Activated T-helper 17 cell treated with anti-CD3 and anti-CD28 coated beads, Interleukin-2, amount 50 U/mL, for 72 hours (primary cell): Measurements from ENCODE around the gene DLX4. TPM values are rescaled to one million over a fixed set of nuclear protein-coding genes. Genes with fewer than 3 reads are reported as not detected.

ENCODE experiments used
- ATAC-seq: fragments of 150-1000 bp; cut with Tn5 transposase; replicated peaks from 2 replicates; pipeline ENCODE4 v1.10.0; 2021; ENCODE audit warnings: mild to moderate bottlenecking, moderate library complexity
- H3K27ac Mint-ChIP-seq: one replicate; pipeline ENCODE4 v1.8.0; 2022; ENCODE audit warnings: mixed read lengths
- H3K27me3 Mint-ChIP-seq: one replicate; pipeline ENCODE4 v1.8.0; 2022; ENCODE audit warnings: mixed read lengths
- H3K36me3 Mint-ChIP-seq: one replicate; pipeline ENCODE4 v1.8.0; 2022; ENCODE audit warnings: low read depth, mild to moderate bottlenecking, mixed read lengths
- H3K4me1 Mint-ChIP-seq: one replicate; pipeline ENCODE4 v1.8.0; 2022; ENCODE audit warnings: mixed read lengths
- H3K4me3 Mint-ChIP-seq: one replicate; pipeline ENCODE4 v1.8.0; 2022; ENCODE audit warnings: mild to moderate bottlenecking, mixed read lengths
- H3K9me3 Mint-ChIP-seq: one replicate; pipeline ENCODE4 v1.8.0; 2022; ENCODE audit warnings: mixed read lengths
- total RNA-seq, 2 donors: library from RNA; stranded (reverse); gene quantifications; one replicate each; pipeline ENCODE4 v1.2.3, GENCODE V29; 2022

DLX4 gene
- total RNA-seq: under 1 TPM; 0.39 to 0.61 TPM

- Mint-ChIP-seq H3K36me3 (no peaks in the 10 kb centered on the region), H3K27ac (peak within 1 kb of the TSS; percentile 57), H3K27me3 (peaks cover 64% of the 10 kb centered on the region), H3K4me3 (peak within 1 kb of the TSS; percentile 81), H3K4me1 (peaks cover 21% of the 10 kb centered on the region), H3K9me3 (no peaks in the 10 kb centered on the region)
- ATAC-seq: peak; percentile 18
Observed at GRCh38 chr17:49969134-49969759, at the start of gene DLX4. Gene DLX4, plus strand, starts transcription at chr17:49969190. Its CDS starts 279 bp downstream, at chr17:49969469.

GRCh38 chr17:49920030-49920769 lies 48.8 kb upstream of the DLX4 start:
- ATAC-seq: no peak
- Mint-ChIP-seq H3K27ac (no peak overlapping the region), H3K27me3 (peaks cover 22% of the 10 kb centered on the region), H3K4me1 (no peaks in the 10 kb centered on the region), H3K4me3 (no peak overlapping the region), H3K36me3 (no peaks in the 10 kb centered on the region), H3K9me3 (no peaks in the 10 kb centered on the region)

GRCh38 chr17:49922095-49922494 lies 46.9 kb upstream of the DLX4 start:
- no peak overlapping the region for H3K27ac Mint-ChIP-seq
- peaks cover 17% of the 10 kb centered on the region for H3K27me3 Mint-ChIP-seq
- no peaks in the 10 kb centered on the region for H3K4me1 Mint-ChIP-seq
- H3K9me3 Mint-ChIP-seq: no peaks in the 10 kb centered on the region
- H3K4me3 Mint-ChIP-seq: no peak overlapping the region
- no peak for ATAC-seq
- no peaks in the 10 kb centered on the region for H3K36me3 Mint-ChIP-seq

GRCh38 chr17:49924116-49924515 lies 44.9 kb upstream of the DLX4 start:
- no peak for ATAC-seq
- H3K4me3 Mint-ChIP-seq: no peak overlapping the region
- no peaks in the 10 kb centered on the region for H3K36me3 Mint-ChIP-seq
- H3K9me3 Mint-ChIP-seq: no peaks in the 10 kb centered on the region
- H3K27me3 Mint-ChIP-seq: peaks cover 23% of the 10 kb centered on the region
- no peaks in the 10 kb centered on the region for H3K4me1 Mint-ChIP-seq
- H3K27ac Mint-ChIP-seq: no peak overlapping the region

GRCh38 chr17:49924589-49924988 lies 44.4 kb upstream of the DLX4 start:
- peaks cover 23% of the 10 kb centered on the region for H3K27me3 Mint-ChIP-seq

GRCh38 chr17:49925921-49926320 lies 43.1 kb upstream of the DLX4 start:
- no peak for ATAC-seq
- Mint-ChIP-seq H3K27ac (no peak overlapping the region), H3K36me3 (no peaks in the 10 kb centered on the region), H3K4me1 (no peaks in the 10 kb centered on the region), H3K4me3 (no peak overlapping the region), H3K27me3 (peaks cover 26% of the 10 kb centered on the region), H3K9me3 (no peaks in the 10 kb centered on the region)

More at GRCh38 chr17:49924589-49924988, 44.4 kb upstream of the DLX4 start:
- H3K27ac Mint-ChIP-seq: no peak overlapping the region
- H3K4me3 Mint-ChIP-seq: no peak overlapping the region
- H3K36me3 Mint-ChIP-seq: no peaks in the 10 kb centered on the region
- H3K9me3 Mint-ChIP-seq: no peaks in the 10 kb centered on the region
- no peaks in the 10 kb centered on the region for H3K4me1 Mint-ChIP-seq
- no peak for ATAC-seq

GRCh38 chr17:49926886-49927285 lies 42.1 kb upstream of the DLX4 start:
- Mint-ChIP-seq H3K4me3 (no peak overlapping the region), H3K27ac (no peak overlapping the region), H3K27me3 (peaks cover 28% of the 10 kb centered on the region), H3K9me3 (no peaks in the 10 kb centered on the region), H3K36me3 (no peaks in the 10 kb centered on the region), H3K4me1 (no peaks in the 10 kb centered on the region)
- no peak for ATAC-seq

- no peak overlapping the region for H3K4me3 Mint-ChIP-seq
- no peaks in the 10 kb centered on the region for H3K36me3 Mint-ChIP-seq
- no peaks in the 10 kb centered on the region for H3K9me3 Mint-ChIP-seq
- no peaks in the 10 kb centered on the region for H3K4me1 Mint-ChIP-seq
- no peak overlapping the region for H3K27ac Mint-ChIP-seq
- ATAC-seq: no peak
- H3K27me3 Mint-ChIP-seq: peaks cover 28% of the 10 kb centered on the region
Observed at GRCh38 chr17:49928126-49928800, 40.7 kb upstream of the DLX4 start.

GRCh38 chr17:49928837-49929475 lies 40.0 kb upstream of the DLX4 start:
- Mint-ChIP-seq H3K4me3 (no peak overlapping the region), H3K27ac (no peak overlapping the region), H3K4me1 (no peaks in the 10 kb centered on the region)

GRCh38 chr17:49930880-49931279 lies 38.1 kb upstream of the DLX4 start:
- H3K36me3 Mint-ChIP-seq: no peaks in the 10 kb centered on the region
- H3K27ac Mint-ChIP-seq: no peak overlapping the region
- ATAC-seq: no peak
- H3K4me1 Mint-ChIP-seq: no peaks in the 10 kb centered on the region
- H3K27me3 Mint-ChIP-seq: peaks cover 36% of the 10 kb centered on the region
- H3K9me3 Mint-ChIP-seq: no peaks in the 10 kb centered on the region
- H3K4me3 Mint-ChIP-seq: no peak overlapping the region

More at GRCh38 chr17:49928837-49929475, 40.0 kb upstream of the DLX4 start:
- no peaks in the 10 kb centered on the region for H3K9me3 Mint-ChIP-seq
- H3K27me3 Mint-ChIP-seq: peaks cover 29% of the 10 kb centered on the region
- no peaks in the 10 kb centered on the region for H3K36me3 Mint-ChIP-seq
- ATAC-seq: no peak

GRCh38 chr17:49931416-49932137 lies 37.4 kb upstream of the DLX4 start:
- Mint-ChIP-seq H3K27me3 (peaks cover 39% of the 10 kb centered on the region), H3K4me3 (no peak overlapping the region), H3K27ac (no peak overlapping the region), H3K4me1 (no peaks in the 10 kb centered on the region), H3K36me3 (no peaks in the 10 kb centered on the region), H3K9me3 (no peaks in the 10 kb centered on the region)
- no peak for ATAC-seq

GRCh38 chr17:49932138-49932723 lies 36.8 kb upstream of the DLX4 start:
- Mint-ChIP-seq H3K4me1 (no peaks in the 10 kb centered on the region), H3K9me3 (no peaks in the 10 kb centered on the region), H3K36me3 (no peaks in the 10 kb centered on the region), H3K27me3 (peaks cover 37% of the 10 kb centered on the region), H3K27ac (no peak overlapping the region), H3K4me3 (no peak overlapping the region)
- ATAC-seq: no peak

GRCh38 chr17:49932901-49933300 lies 36.1 kb upstream of the DLX4 start:
- Mint-ChIP-seq H3K9me3 (no peaks in the 10 kb centered on the region), H3K4me1 (no peaks in the 10 kb centered on the region), H3K4me3 (no peak overlapping the region), H3K27me3 (peaks cover 34% of the 10 kb centered on the region), H3K27ac (no peak overlapping the region), H3K36me3 (no peaks in the 10 kb centered on the region)
- no peak for ATAC-seq
